BJ (cell line): ENCODE data around the gene COL4A4. TPM values are rescaled to one million over a fixed set of nuclear protein-coding genes. Genes with fewer than 3 reads are reported as not detected.

Experiments used
- CTCF ChIA-PET: fragments of 350-600 bp; formaldehyde crosslinking; extraction: SDS; loops from one replicate; lab custom pipeline; 2021; ENCODE audit warnings: antibody characterized with exemption, inconsistent platforms; lab: Yijun Ruan, JAX
- POLR2A ChIA-PET: fragments of 300-600 bp; sonication (Branson Sonifier 250); formaldehyde crosslinking; extraction: SDS; loops from one replicate; lab custom pipeline; 2021; ENCODE audit warnings: antibody characterized with exemption; lab: Charles Lee
- DNase-seq: peaks from one replicate; pipeline ENCODE4 v3.0.0-alpha.2; 2011; ENCODE audit warnings: low read depth
- H3K27me3 ChIP-seq: 2 replicates; pipeline ENCODE4 v1.6.0; 2011; ENCODE audit warnings: low read length; ENCODE audit not compliant: control insufficient read depth, insufficient read depth
- H3K36me3 ChIP-seq: 2 replicates; pipeline ENCODE4 v1.5.1; 2011; ENCODE audit warnings: low read length; ENCODE audit not compliant: control insufficient read depth, insufficient read depth
- H3K4me3 ChIP-seq: 2 replicates; pipeline ENCODE4 v1.5.1; 2011; ENCODE audit warnings: low read depth, mild to moderate bottlenecking, control low read depth, low read length
- polyA plus RNA-seq: library from polyadenylated mRNA; depleted of rRNA; stranded (reverse); fragments of >200 nt; gene quantifications from 2 replicates; pipeline ENCODE4 v1.2.3, GENCODE V29; 2011
- TF ChIP-seq, protein P1 (sequence below): IDR thresholded peaks from 2 replicates; pipeline ENCODE4 v1.5.1; 2011; ENCODE audit warnings: low read depth, mild to moderate bottlenecking, control low read depth, inconsistent platforms, low read length, moderate library complexity; ENCODE audit not compliant: insufficient read depth

The COL4A4 gene
- polyA plus RNA-seq, 1 experiment, result 0.36 TPM

DNA sequence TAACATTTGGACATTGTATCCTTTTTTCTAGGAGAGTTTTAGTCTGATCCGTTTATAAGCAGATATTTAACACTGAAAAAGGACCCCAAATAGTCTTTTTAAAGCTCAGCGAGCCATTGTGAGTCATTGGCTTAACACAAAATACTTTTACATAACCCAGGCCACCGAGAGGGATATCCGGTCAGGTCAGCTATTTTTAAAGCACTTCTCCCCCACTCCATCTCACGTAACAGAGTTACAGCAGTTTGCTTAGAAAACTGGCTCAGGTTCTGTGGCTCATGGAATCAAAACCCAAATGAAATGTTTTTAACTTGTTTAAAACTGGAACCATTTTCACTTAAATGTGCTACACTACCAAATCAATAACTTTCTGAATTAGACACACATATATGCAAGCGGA lies 24.3 kb upstream of the COL4A4 start:
- CTCF ChIA-PET, result interaction anchor here (0.6 to 0.9 kb wide), 3 partner anchors 19 to 1450 kb away, joined by 3 read pairs; no protein-coding TSS in a partner anchor
- Histone ChIP-seq H3K4me3 (no peak overlapping the region), H3K27me3 (no peaks in the 10 kb centered on the region), H3K36me3 (no peaks in the 10 kb centered on the region)
- DNase-seq, result peak; percentile 9
- TF ChIP-seq, protein P1, sequence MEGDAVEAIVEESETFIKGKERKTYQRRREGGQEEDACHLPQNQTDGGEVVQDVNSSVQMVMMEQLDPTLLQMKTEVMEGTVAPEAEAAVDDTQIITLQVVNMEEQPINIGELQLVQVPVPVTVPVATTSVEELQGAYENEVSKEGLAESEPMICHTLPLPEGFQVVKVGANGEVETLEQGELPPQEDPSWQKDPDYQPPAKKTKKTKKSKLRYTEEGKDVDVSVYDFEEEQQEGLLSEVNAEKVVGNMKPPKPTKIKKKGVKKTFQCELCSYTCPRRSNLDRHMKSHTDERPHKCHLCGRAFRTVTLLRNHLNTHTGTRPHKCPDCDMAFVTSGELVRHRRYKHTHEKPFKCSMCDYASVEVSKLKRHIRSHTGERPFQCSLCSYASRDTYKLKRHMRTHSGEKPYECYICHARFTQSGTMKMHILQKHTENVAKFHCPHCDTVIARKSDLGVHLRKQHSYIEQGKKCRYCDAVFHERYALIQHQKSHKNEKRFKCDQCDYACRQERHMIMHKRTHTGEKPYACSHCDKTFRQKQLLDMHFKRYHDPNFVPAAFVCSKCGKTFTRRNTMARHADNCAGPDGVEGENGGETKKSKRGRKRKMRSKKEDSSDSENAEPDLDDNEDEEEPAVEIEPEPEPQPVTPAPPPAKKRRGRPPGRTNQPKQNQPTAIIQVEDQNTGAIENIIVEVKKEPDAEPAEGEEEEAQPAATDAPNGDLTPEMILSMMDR, result no peak
- POLR2A ChIA-PET, result no interaction called here

DNA sequence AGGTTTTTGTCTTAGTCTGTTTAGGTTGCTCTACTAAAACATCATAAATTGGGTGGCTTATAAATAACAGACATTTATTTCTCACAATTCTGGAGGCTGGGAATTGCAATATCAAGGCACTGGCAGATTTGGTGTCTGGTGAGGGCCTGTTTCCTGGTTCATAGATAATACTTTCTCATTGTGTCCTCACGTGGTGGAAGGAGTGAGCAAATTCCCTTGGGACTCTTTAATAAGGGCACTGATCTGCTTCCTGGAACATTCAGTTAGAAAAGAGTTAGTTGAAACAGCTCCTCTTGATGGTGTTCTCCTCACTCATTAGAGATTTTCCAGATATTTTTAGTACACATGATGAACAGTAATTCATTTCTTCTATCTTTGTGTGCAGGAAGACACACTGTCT lies 22.7 kb upstream of the COL4A4 start:
- POLR2A ChIA-PET, result no interaction called here
- TF ChIP-seq, protein P1, result no peak
- no peak overlapping the region for H3K4me3 ChIP-seq
- DNase-seq, result no peak
- no peaks in the 10 kb centered on the region for H3K27me3 ChIP-seq
- no peaks in the 10 kb centered on the region for H3K36me3 ChIP-seq
- CTCF ChIA-PET, result no interaction called here

DNA sequence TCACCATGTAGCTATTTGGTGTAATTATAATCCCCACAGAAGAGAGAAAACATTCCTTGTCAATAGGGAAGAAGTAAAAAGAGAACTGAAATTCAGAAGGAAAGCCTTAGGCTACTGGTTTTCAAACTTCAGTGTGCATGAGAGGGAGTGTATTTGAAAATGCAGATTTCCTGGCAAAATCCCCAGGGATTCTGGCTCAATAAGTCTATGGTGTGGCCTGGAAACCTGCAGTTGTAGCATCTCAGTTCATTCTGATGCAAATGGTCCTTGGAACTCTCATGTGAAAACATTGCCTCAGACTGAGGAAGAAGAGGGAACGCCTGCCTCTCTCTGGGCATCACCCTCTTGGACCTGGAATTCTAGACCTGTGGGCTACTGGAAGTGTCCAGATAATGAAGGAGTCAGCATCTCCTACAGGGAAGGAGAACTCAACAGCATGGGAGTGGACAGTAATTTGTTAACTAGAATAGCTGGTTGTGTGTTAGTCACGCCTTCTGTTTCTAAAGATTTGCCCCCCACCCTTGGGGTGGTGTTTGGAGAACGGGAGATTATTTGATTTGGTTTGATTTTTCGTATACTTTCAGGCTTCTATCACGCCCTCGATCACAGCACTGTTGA lies 21.7 kb upstream of the COL4A4 start:
- POLR2A ChIA-PET, result no interaction called here
- H3K4me3 ChIP-seq, result no peak overlapping the region
- no peaks in the 10 kb centered on the region for H3K36me3 ChIP-seq
- TF ChIP-seq, protein P1, result no peak
- CTCF ChIA-PET, result no interaction called here
- no peaks in the 10 kb centered on the region for H3K27me3 ChIP-seq
- no peak for DNase-seq

DNA sequence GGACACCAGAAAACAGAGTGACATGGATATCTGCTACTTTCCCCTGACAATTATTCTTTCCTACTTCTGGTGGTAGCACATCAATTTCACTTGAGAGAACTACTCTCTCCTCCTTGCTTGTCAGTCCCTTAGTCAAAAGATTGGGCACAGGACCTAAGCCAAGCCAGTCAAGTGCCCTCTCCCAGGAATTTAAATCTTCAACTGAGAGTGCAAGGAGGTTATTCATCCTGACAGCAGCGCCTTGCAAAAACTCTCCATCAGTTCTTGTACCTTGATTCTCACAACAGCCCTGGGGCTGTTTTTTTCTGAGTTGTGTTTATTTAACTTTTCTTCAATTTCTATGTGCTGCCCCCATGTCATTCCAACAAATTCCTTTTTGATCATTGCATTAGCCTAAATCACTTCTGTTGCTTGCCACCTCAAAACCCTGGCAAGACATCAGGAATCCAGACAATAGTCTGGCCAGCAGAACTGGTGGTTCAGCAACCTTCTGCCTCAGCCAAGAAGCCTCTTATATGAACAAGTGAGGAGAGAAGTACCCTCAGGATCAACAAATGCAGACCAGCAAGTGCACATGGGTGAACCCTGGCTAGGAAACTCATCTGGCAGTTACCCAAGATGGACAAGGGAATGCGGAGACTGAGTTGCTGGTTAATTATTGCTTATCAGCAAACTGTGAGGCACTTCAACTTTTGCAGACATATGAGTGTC lies 19.8 kb upstream of the COL4A4 start:
- CTCF ChIA-PET, result no interaction called here
- POLR2A ChIA-PET, result no interaction called here
- DNase-seq, result no peak

DNA sequence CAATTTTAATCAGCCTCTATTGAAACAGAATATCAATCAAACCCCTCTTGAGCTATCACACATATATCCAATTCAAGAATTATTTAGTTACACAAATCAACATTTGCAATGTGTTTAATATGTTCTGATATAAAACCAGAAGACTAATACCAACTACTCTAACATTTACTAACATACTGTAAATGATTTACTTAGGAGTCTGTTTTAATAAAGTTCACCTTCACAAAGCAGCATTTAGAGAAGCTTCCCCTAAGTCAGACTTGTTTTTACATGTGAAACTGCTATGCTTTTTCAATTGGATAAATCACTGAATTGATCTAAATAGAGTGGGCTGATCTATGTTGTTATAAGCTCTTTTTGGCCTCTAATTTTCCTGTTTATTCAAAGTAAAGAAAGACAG lies 18.8 kb upstream of the COL4A4 start:
- Histone ChIP-seq H3K36me3 (no peaks in the 10 kb centered on the region), H3K27me3 (no peaks in the 10 kb centered on the region), H3K4me3 (no peak overlapping the region)
- CTCF ChIA-PET, result interaction anchor here (1.6 kb wide), 1 partner anchor 23 kb away, joined by 5 read pairs; no protein-coding TSS in a partner anchor
- TF ChIP-seq, protein P1, result no peak
- DNase-seq, result no peak
- POLR2A ChIA-PET, result no interaction called here

More for the DNA sequence above, 19.8 kb upstream of the COL4A4 start:
- TF ChIP-seq, protein P1, result no peak
- no peaks in the 10 kb centered on the region for H3K27me3 ChIP-seq
- H3K36me3 ChIP-seq, result no peaks in the 10 kb centered on the region
- H3K4me3 ChIP-seq, result no peak overlapping the region
